HG02588 (cell line): ENCODE results near the gene GABRA4.

ENCODE experiments used
- ATAC-seq: cut with Tn5 transposase; IDR thresholded peaks from one replicate; pipeline ENCODE4 v1.9.1; 2021; ENCODE audit warnings: mild to moderate bottlenecking, moderate library complexity; ENCODE audit not compliant: unreplicated experiment

The GABRA4 gene

DNA sequence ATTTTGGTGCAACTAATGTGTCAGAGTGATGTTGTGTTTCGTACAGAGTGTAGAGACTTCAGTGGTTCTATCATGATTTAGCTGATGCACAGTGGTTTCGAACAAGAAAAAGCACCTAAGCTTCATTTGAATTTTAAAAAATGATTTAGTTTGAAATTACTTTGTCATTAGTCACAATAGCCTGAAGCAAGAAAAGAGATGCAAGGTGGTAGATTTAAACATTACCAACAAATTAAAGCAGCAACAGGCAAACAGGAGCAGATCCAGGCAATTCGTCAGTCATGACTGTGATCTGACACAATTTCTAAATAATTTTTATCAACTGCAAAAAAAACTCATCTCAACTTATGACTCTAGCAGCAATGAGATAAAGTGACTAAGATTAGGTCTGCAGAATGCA, 59.7 kb downstream of the GABRA4 start:
- no peak for ATAC-seq

DNA sequence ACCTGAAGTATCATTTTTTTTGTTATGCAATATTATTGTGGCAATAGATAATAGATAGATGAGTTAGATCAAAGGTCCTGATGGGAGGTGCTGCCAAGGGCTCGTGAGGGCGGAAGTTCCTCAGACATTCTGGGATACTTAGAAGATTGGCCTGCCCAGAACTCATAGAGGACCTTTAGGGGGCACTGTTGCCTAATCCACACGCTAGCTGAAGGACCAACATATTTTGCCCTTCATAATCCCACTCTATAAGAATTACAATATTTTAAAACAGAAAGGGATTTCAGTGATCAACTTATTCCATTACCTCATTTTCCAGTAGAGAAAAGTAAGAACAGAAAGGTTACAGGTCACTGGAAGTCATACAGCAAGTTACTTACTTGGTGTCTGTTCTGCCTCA, 61.4 kb downstream of the GABRA4 start:
- no peak for ATAC-seq

DNA sequence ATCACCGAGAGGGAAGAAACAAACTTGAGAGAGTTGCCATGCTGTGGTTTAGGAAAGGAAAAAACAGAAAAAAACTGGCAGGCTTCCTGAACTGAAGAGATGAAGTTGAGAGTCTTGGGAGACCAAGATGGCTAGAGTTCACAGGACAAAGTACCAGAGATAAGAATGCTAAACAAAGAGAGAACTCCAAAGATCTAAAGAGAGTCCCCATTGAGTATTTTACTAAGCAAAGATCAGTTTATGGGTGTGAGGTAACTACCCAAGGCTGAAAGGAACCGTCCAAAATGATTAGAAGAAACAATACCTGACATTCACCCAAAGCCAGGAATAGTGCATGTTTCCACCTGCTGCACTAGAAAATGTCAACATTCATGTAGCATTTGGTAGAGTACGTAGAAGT, 62.5 kb downstream of the GABRA4 start:
- no peak for ATAC-seq

DNA sequence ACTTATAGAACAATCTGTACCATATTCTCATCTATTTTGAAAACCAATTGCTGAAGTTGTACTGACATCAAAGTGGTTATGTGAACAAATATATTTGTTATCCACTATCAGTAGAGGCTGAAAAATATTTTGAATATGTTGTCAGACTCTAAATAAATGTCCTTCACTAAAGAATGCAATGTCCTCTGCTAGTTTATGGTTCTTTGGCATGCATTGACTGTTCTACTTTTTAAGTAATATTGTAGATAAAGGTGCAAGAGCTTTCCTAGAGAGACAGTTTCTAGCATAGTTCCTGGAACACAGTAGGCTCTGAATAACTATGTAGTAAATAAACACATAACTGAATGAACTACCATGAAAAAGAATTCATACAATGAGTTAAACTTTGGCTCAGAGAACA, 66.2 kb downstream of the GABRA4 start:
- ATAC-seq, result no peak

DNA sequence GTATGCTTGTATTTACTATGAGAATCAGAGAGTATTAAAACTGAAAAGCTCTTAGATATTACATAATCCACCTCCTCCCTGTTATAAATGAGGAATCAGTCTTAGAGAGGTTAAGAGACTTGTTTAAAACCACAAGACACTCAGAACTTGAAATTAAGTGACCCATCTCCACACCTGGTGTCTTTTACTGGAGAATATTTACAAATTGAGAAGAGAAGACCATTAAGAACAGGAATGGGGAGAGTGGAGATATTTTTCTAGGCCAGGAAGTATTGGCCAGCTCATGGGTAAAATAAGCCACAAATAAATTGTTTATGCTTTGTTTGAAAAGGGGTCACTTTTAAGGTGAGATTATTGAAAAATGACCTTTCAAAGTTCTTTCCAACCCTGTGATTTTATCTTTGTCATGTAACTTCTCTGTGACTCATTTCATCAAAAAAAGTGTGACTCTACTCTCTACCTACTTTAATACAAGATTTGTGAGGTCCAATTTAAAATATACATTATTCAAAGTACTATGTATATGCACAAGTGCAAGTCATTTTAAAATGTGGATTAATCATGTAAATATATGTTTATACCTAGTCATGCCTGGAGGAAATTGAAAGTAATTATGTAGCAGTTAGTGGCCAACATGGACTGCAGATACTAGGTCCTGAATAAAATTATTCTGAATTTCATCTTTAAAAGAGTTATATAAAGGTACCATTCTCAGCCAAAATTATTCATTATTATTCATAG, 68.4 kb downstream of the GABRA4 start:
- ATAC-seq, result no peak

DNA sequence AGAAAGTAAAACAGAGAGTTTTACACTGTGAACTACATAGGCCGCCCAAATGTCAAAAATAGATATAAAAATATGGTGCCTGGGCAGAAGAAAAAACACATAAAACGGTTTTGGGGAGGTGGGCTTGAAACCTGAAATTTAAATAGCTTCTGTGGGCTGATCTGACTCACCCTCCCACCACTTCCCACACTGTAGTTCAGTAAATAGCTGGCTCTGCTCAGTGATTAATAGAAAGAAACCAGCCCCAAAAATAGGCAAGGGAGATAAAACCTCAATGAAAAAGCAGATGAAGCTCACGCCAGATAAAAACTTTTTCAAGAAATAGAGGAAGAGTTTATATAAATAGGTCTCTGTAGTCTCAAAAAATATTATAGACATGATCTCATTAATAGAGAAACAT, 71.2 kb downstream of the GABRA4 start:
- ATAC-seq, result no peak

DNA sequence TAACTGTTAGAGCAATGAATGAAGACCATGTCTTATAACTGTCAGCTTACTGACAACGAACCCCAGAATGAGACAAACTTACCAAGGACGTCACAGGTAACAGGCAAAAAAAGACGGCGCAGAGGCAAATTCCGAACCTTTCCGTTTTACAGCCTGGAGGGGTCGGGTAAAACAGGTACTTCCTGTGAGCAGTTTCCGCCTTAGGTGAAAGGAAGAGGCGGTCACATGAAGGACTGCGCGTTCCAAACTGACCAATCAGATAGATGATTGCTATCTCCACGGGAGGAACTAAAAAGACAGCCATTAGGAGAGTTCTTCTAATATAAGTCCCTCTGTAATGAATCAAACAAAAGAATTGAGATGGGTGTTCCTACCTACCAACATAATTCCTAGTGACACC, 84.3 kb downstream of the GABRA4 start, which contains the start of gene COX7B2:
Gene COX7B2, minus strand, starts transcription at position 168 of the 400 bp plus-strand sequence. CDS start 174,053 bp downstream, outside the sequence.
- ATAC-seq, result no peak

DNA sequence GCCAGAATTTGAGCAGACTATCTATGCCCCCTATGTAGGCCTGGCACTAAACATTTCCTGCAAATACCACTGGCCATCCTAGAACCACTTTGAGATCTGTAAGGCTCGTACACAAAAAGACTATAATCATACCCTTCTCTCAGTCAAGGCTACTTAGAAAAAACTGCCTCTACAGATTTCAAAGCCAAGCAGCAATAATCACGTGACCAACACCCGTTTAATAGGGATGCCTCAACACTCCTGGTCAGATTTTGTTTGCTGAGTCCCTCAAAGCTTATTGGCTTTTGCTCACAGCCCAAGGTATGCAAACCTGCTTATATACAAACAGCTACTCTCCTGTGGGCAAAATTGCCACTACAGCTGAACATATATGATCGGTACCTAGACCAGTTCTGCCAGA, 85.2 kb downstream of the GABRA4 start:
- no peak for ATAC-seq

DNA sequence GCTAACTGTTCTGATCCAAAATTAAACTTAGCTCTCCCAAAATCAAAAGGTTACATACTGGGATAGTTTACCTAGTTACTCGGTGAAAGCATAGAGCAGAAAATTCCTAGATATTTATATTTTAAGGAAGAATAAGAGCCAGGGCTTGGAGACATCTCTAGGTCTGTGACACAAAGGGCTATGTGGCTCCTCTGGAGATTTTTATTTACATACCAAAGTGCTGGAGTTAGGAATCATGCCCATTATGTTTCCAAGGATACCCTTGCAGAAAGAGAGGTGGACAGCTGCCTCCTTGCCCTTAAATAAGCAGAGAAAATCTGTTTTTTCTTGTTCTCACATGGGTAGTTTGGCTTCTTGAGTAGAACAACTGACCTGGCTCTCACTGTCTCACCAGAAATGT, 93.3 kb downstream of the GABRA4 start:
- no peak for ATAC-seq

DNA sequence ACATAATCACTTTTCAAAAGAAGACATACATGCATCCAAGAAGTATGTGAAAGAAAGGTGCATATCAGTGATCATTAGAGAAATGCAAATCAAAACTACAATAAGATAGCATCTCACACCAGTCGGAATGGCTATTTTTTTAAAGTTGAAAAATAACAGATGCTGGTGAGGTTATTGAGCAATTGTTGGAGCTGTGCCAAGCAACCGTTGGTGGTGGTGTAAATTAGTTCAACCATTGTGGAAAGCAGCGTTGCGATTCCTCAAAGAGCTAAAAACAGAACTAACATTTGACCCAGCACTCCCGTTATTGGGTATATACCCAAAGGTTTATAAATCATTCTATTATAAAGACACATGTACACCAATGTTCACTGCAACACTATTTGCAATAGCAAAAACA, 98.6 kb downstream of the GABRA4 start:
- no peak for ATAC-seq

DNA sequence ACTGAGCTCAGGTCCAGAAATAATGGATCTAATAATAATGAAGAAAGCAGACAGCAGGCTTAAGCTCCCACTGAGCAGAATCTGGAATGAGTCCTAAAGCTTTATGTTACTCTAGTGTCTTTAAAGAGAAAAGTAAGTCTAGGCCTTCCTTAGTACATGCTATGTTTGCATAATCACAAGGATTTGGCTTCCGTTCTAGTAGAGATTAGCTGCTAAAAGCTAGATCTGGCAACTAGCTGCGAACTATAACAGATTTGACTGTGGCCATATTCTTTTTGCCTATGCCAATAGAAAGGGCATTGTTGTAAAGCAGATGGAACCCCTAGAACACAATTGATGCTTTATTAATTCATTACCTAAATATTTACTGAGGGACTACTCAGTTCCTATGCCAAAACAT, 103.3 kb downstream of the GABRA4 start:
- ATAC-seq, result no peak

DNA sequence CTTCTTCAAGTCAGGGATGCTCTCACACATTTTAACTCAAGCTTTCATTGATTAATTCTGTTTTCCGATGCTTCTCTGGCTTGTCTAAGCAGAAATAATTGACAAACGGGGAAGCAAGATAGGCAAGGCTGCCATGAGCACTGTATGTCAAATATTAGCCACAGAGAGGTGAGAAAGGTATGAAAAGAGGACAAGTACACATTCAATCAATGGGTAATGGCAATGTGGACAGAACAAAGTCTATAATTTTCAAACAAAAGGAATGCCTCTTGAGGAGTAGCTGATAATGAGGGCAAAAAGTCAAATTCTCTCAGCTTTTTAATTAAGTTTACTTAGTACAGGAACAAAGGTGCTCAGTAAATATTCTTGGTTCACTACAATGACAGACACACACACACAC, 104.0 kb downstream of the GABRA4 start:
- no peak for ATAC-seq

DNA sequence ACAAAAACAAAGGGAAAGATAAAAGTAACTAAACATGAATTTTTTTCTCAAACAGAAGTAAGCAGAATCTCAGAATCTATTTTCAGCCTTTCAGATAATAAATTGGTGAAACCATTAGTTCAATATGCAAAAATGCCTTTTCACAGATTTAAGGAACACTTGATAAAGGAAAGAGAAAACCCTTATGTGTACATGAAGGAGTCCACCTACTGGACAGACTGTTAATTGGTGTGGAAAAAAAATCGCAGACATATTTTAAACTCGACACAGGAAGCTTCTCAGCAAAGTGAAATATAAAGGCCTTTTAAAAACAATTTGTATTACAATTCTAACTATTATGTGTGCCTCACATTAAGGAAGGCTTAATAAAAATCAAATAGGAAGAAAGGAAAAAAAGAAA, 106.7 kb downstream of the GABRA4 start:
- ATAC-seq, result no peak

DNA sequence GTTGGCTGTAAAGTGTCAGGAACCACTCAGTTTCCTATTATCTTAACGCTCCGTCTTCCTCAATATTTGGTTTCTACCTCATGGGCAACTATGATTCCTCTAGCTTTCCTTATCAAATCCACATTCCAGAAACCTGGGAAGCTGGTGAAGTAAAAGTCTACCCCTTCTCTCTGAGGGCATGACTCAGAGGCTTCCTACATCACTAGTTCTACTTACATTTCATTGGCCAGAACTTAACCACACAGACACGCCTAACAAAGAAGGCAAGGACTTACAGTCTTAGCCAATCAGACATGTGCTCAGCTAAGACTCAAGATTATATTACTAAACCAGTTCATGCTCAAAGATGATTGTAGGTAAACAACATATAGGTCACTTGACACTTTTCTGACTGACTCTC, 114.7 kb downstream of the GABRA4 start:
- no peak for ATAC-seq

DNA sequence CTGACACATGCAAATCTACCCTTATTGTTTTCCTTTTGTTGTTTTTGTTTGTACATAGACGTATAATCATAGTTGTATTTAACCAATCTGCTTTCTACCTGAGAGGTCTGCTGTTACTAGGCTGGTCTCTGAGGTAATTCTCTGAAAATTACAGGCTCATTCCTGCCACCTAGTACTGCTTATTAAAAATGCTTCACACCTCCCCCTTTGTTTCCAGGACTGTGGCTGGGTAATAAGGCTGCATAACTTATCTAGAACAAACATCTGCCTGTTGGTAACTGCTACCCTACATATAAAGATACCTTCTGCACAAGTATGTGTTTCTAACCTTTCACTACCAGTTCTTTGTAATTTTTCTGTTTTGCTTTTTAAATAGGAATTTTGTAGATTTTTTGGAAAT, 118.6 kb downstream of the GABRA4 start:
- no peak for ATAC-seq

DNA sequence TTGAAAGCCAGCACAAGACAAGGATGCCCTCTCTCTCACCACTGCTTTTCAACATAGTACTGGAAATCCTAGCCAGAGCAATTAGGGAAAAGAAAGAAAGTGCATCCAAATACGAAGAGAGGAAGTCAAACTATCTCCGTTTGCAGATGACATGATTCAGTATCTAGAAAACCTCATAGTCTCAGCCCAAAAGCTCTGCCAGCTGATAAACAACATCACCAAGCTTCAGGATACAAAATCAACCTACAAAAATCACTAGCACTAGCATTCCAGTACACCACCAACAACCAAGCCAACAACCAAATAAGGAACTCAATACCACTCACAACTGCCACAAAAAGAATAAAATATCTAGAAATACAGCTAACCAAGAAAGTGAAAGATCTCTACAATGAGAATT, 123.0 kb downstream of the GABRA4 start:
- no peak for ATAC-seq
